Coronary artery (tissue), 2 donors: ENCODE results near the gene CDK14.

Source experiments
- DNase-seq: peaks from one replicate; pipeline ENCODE4 v3.0.0-alpha.2; 2017; ENCODE audit warnings: low spot score
- H3K27ac ChIP-seq, 2 donors: fragments of 200-600 bp; sonication (generic); one replicate each; pipeline ENCODE4 v1.5.1; 2016 to 2019
- H3K4me3 ChIP-seq: fragments of 200-600 bp; sonication (generic); 2 replicates; pipeline ENCODE4 v1.5.1; 2016; ENCODE audit warnings: mild to moderate bottlenecking, moderate library complexity
- TF ChIP-seq, protein P1 (sequence below): fragments of 200-600 bp; sonication (generic); IDR thresholded peaks from one replicate; pipeline ENCODE4 v1.5.1; 2019; ENCODE audit warnings: antibody characterized with exemption

The CDK14 gene

DNA sequence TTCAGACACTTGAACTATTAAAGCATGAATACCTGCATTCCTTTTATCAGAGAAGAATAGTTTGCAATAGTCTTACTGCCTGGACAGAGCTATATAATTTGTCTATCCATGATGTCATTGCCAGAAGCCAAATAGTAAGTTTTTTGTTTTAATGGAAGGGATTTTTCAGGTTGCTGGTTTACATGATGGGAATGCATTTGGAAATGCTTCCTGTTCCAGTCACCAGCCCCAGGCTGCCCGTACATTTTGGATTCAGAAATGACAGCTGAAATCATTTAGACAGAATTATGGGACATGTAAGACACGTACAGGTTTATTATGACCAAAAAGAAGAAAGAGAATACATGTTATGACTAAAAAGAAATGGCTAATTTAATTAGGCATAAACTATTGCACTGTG, 293.1 kb downstream of the CDK14 start:
- Histone ChIP-seq H3K4me3 (no peak overlapping the region), H3K27ac (no peak overlapping the region)
- DNase-seq, result no peak
- TF ChIP-seq, protein P1, sequence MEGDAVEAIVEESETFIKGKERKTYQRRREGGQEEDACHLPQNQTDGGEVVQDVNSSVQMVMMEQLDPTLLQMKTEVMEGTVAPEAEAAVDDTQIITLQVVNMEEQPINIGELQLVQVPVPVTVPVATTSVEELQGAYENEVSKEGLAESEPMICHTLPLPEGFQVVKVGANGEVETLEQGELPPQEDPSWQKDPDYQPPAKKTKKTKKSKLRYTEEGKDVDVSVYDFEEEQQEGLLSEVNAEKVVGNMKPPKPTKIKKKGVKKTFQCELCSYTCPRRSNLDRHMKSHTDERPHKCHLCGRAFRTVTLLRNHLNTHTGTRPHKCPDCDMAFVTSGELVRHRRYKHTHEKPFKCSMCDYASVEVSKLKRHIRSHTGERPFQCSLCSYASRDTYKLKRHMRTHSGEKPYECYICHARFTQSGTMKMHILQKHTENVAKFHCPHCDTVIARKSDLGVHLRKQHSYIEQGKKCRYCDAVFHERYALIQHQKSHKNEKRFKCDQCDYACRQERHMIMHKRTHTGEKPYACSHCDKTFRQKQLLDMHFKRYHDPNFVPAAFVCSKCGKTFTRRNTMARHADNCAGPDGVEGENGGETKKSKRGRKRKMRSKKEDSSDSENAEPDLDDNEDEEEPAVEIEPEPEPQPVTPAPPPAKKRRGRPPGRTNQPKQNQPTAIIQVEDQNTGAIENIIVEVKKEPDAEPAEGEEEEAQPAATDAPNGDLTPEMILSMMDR, result no peak

DNA sequence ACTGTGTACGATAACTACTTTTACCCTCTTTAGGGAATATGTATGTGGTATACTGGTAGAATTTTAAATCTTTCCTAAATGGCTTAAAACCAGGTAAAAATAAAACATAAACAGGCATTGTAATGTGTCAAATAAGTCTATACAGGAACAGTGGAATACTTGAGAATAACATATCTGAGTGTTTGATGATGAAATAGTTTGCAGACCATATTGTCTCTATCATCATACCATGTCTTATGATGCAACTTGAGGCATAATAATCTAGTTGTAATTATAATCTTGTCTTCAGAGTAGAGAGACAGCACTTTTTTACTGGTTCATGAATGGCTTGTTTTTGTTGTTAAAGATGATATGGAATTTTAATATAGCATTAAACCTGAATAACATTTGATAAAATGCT, 293.5 kb downstream of the CDK14 start:
- H3K27ac ChIP-seq, result no peak overlapping the region
- DNase-seq, result no peak
- no peak overlapping the region for H3K4me3 ChIP-seq
- TF ChIP-seq, protein P1, result no peak

DNA sequence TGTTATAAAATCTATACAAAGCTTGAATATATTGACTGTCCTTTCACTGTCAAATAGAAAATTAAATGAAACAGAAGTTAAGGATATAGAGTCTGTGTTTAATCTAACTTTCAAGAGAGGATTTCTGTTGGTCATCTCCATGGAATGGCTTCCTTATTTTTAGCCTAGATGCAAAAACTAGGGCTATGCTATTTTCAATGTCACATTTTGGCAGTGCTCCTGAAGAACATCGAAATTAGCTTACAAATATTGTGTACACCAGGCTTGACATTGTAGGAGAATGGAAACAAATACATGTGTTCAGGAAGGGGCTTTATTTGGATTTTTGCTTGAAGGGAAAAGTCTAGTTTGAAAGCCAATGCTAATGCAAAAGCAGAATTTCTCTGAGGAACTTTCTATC, 295.4 kb downstream of the CDK14 start:
- DNase-seq, result no peak
- Histone ChIP-seq H3K27ac (no peak overlapping the region), H3K4me3 (no peak overlapping the region)
- TF ChIP-seq, protein P1, result no peak

DNA sequence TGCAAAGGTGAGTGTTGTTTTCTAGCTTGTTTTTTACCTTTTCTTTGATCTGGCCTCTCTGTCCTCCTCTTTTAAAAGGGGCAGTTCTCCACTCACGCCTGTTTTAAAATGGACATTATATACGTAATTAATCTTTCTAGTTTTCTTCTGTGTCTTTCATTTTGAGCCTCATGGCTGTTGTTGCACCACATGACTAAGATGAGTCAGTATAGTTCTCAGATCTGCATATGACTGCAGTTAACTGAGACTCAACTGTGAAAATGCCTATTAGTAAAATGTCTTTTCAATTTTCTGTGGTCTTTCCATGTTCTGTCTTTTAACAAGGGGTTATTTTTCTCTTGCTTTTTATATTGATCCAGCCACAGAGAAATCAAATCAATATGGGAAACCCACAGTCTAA, 296.1 kb downstream of the CDK14 start:
- TF ChIP-seq, protein P1, result no peak
- no peak for DNase-seq
- no peak overlapping the region for H3K4me3 ChIP-seq
- H3K27ac ChIP-seq, result no peak overlapping the region

DNA sequence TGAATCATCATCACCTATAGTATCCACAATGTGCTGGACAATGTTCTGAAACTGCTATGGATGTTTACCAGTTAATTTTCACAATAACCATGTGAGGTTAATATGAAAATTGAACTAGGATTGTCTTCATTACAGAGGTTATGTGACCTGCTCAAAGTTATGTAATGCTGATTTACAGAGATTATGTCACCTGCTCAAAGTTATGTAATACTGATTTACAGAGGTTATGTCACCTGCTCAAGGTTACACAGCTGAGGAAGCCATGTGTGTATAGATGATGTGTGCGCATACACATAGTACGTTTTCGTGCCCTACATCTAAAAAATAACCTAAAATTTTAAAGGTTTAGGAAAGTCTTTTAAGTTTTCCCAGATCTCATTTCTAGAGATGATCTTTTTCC, 298.0 kb downstream of the CDK14 start:
- DNase-seq, result no peak
- Histone ChIP-seq H3K4me3 (no peak overlapping the region), H3K27ac (no peak overlapping the region)
- TF ChIP-seq, protein P1, result no peak

DNA sequence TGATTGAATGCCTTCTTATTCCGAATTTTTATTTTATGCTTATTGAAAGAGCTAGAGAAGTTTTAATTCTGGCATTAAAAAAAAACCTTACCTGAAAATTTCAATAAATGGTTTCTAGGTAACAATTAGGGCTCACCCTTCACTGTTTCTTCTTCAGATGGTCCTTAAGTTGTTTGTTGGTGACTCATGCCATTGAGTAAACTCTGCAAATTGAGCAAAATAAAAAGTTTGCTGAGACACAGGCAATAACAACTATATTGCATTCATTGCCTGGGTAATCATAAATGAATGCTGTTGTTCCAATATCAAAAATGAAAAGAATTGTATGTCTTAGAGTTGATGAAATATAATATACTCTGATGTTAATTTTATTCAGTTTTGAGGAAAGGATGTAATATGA, 300.3 kb downstream of the CDK14 start:
- no peak for DNase-seq
- H3K27ac ChIP-seq, result no peak overlapping the region

DNA sequence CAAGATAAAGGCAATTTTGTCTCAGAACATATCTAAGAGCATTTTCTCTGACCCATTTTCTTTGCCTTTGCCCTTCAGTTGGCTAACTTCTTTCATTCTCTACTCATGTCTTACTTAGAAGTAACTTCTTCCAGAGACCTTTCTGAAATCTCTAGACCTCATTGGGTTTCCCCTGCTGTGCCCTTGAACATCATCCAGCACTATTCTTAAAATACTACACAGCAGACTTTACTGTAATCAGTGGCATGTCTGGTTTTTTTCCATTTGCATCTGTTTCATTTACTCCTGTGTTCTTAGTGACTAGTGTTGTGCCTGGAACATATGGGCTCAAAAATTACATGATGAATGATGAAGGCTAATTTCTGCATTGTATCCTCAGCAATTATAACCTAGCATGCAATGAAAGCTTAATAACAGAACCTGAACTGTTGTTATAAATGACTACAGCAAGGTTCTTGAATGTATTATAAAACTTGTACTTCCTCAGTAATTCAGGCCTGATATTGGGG, 301.9 kb downstream of the CDK14 start:
- DNase-seq, result no peak
- TF ChIP-seq, protein P1, result no peak
- no peak overlapping the region for H3K27ac ChIP-seq
- no peak overlapping the region for H3K4me3 ChIP-seq

More for the DNA sequence above, 300.3 kb downstream of the CDK14 start:
- TF ChIP-seq, protein P1, result no peak
- H3K4me3 ChIP-seq, result no peak overlapping the region
